Measurements from ENCODE around the gene SPTBN1.

The SPTBN1 gene

DNA sequence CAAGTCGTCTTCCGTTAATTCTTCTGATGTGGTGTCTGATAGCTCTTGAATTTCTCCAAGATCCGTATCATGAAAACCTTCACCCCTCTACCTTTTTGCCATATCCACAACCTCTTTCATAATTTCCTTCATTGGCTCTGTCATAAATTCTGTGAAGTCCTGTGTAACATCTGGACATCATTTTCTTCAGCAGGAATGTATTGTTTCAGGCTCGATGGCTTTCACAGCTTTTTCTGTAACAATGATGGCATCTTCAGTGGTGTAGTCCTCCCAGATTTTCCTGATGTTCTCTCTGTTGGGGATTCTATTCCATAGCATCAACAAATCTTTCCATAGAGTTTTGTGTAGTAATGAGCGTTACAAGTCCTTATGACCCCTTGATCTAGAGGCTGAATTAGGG is 153.1 kb downstream of the SPTBN1 start:
- H3K4me2 ChIP-seq (ENCODE audit: low read length), result no peak overlapping the region
- no peaks in the 10 kb centered on the region for H3K9me3 ChIP-seq (ENCODE audit: low read length)
- TF ChIP-seq, protein P1, sequence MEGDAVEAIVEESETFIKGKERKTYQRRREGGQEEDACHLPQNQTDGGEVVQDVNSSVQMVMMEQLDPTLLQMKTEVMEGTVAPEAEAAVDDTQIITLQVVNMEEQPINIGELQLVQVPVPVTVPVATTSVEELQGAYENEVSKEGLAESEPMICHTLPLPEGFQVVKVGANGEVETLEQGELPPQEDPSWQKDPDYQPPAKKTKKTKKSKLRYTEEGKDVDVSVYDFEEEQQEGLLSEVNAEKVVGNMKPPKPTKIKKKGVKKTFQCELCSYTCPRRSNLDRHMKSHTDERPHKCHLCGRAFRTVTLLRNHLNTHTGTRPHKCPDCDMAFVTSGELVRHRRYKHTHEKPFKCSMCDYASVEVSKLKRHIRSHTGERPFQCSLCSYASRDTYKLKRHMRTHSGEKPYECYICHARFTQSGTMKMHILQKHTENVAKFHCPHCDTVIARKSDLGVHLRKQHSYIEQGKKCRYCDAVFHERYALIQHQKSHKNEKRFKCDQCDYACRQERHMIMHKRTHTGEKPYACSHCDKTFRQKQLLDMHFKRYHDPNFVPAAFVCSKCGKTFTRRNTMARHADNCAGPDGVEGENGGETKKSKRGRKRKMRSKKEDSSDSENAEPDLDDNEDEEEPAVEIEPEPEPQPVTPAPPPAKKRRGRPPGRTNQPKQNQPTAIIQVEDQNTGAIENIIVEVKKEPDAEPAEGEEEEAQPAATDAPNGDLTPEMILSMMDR (IDR thresholded peaks at IDR 0.05; ENCODE audit: low read length), result no peak
- no peak for TF ChIP-seq EZH2 (IDR thresholded peaks at IDR 0.05; ENCODE audit: borderline replicate concordance, low read length)
- no peak overlapping the region for H2AFZ ChIP-seq (ENCODE audit: low read length)
- no peaks in the 10 kb centered on the region for H3K79me2 ChIP-seq (ENCODE audit: insufficient read depth, low read length)
- H3K9ac ChIP-seq (ENCODE audit: low read length), result no peak overlapping the region
- no peak overlapping the region for H3K27ac ChIP-seq (ENCODE audit: low read depth, low read length, poor library complexity, severe bottlenecking)
- no peaks in the 10 kb centered on the region for H4K20me1 ChIP-seq (ENCODE audit: insufficient read depth, low read length)
- no peaks in the 10 kb centered on the region for H3F3A ChIP-seq (ENCODE audit: insufficient read depth, low read length)
- H3K27me3 ChIP-seq (ENCODE audit: insufficient read depth, low read length), result no peaks in the 10 kb centered on the region
- no peak overlapping the region for H3K4me3 ChIP-seq (ENCODE audit: low read depth, low read length, poor library complexity, severe bottlenecking)
- H3K9me2 ChIP-seq (ENCODE audit: low read depth, low read length), result no peaks in the 10 kb centered on the region
- peaks cover 9% of the 10 kb centered on the region; the same call in 1 of the 2 replicates for H3K36me3 ChIP-seq (ENCODE audit: insufficient read depth, low read length)
- H3K4me1 ChIP-seq (ENCODE audit: insufficient read depth, low read length, severe bottlenecking), result no peaks in the 10 kb centered on the region

DNA sequence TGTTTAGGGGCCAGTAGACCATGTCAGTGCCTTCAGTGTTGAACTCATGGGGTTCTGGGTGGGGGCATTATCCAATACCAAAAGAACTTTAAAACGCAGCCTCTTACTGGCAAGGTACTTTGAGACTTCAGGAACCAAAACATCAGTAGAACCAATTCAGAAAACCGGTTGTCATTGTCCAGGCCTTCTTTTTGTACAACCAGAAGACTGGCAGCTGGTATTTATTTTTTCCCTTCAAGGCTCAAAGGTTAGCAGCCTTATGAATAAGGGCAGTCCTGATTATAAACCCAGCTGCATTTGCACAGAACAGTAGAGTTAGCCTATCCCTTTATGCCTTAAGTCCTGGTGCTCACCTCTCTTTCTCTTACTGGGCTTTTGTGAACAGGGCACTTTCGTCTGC is 153.5 kb downstream of the SPTBN1 start:
- TF ChIP-seq, protein P1 (IDR thresholded peaks at IDR 0.05; ENCODE audit: low read length), result no peak
- Histone ChIP-seq H3K4me1 (ENCODE audit: insufficient read depth, low read length, severe bottlenecking) (no peaks in the 10 kb centered on the region), H3F3A (ENCODE audit: insufficient read depth, low read length) (no peaks in the 10 kb centered on the region), H3K36me3 (ENCODE audit: insufficient read depth, low read length) (peaks cover 9% of the 10 kb centered on the region; the same call in 1 of the 2 replicates), H3K4me2 (ENCODE audit: low read length) (no peak overlapping the region), H3K9me3 (ENCODE audit: low read length) (no peaks in the 10 kb centered on the region), H3K27me3 (ENCODE audit: insufficient read depth, low read length) (no peaks in the 10 kb centered on the region), H3K79me2 (ENCODE audit: insufficient read depth, low read length) (no peaks in the 10 kb centered on the region), H4K20me1 (ENCODE audit: insufficient read depth, low read length) (no peaks in the 10 kb centered on the region), H2AFZ (ENCODE audit: low read length) (no peak overlapping the region), H3K4me3 (ENCODE audit: low read depth, low read length, poor library complexity, severe bottlenecking) (no peak overlapping the region), H3K9me2 (ENCODE audit: low read depth, low read length) (no peaks in the 10 kb centered on the region), H3K9ac (ENCODE audit: low read length) (no peak overlapping the region), H3K27ac (ENCODE audit: low read depth, low read length, poor library complexity, severe bottlenecking) (no peak overlapping the region)

DNA sequence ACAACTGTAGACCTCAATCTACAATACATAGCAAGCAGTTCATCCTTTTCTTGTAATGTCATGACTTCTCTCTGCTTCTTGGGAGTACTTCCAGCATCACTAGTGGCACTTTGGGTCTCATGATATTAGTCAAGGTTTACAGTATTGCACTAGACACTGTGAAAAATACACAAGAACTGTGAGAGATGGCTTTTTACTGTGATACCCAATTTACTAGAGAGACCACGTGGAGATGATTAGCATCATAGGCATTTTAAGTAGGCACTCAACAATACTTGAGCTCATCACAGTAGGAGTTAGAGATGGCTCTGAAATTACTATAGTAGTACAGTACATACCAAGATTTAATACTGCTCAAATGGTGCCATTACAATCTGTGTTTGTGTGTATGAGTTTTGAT is 154.6 kb downstream of the SPTBN1 start:
- H3K4me1 ChIP-seq (ENCODE audit: insufficient read depth, low read length, severe bottlenecking), result no peaks in the 10 kb centered on the region
- H4K20me1 ChIP-seq (ENCODE audit: insufficient read depth, low read length), result no peaks in the 10 kb centered on the region
- H3K9me2 ChIP-seq (ENCODE audit: low read depth, low read length), result no peaks in the 10 kb centered on the region
- no peak overlapping the region for H3K9ac ChIP-seq (ENCODE audit: low read length)
- peaks cover 9% of the 10 kb centered on the region; the same call in 1 of the 2 replicates for H3K36me3 ChIP-seq (ENCODE audit: insufficient read depth, low read length)
- H3K4me2 ChIP-seq (ENCODE audit: low read length), result no peak overlapping the region
- no peak overlapping the region for H2AFZ ChIP-seq (ENCODE audit: low read length)
- H3K79me2 ChIP-seq (ENCODE audit: insufficient read depth, low read length), result no peaks in the 10 kb centered on the region
- TF ChIP-seq, protein P1 (IDR thresholded peaks at IDR 0.05; ENCODE audit: low read length), result no peak
- TF ChIP-seq EZH2 (IDR thresholded peaks at IDR 0.05; ENCODE audit: borderline replicate concordance, low read length), result no peak
- no peak overlapping the region for H3K27ac ChIP-seq (ENCODE audit: low read depth, low read length, poor library complexity, severe bottlenecking)
- H3K4me3 ChIP-seq (ENCODE audit: low read depth, low read length, poor library complexity, severe bottlenecking), result no peak overlapping the region
- no peaks in the 10 kb centered on the region for H3K9me3 ChIP-seq (ENCODE audit: low read length)
- H3K27me3 ChIP-seq (ENCODE audit: insufficient read depth, low read length), result no peaks in the 10 kb centered on the region
- H3F3A ChIP-seq (ENCODE audit: insufficient read depth, low read length), result no peaks in the 10 kb centered on the region

Measured in OCI-LY1 (cell line).